Fibroblast of the conjunctiva (primary cell): Measurements from ENCODE around the gene GHITM.
"Not testable (repeated sequence)": the region's sequence is repeated elsewhere in the genome, so short reads cannot be mapped to it uniquely, and the experiment has no call there.

Source experiments
- DNase-seq: peaks from one replicate; pipeline ENCODE4 v3.0.0-alpha.2; 2010; ENCODE audit warnings: low read depth

The GHITM gene

GRCh38 chr10:84139126-84140035 lies at the start of gene GHITM:
Gene GHITM, plus strand, starts transcription at chr10:84139509. Its CDS starts 1,992 bp downstream, at chr10:84141501.
- peak; percentile 97 for DNase-seq

- peak; percentile 20 for DNase-seq
Observed at GRCh38 chr10:84095811-84096497, 43.4 kb upstream of the GHITM start.

GRCh38 chr10:84097787-84098353 lies 41.4 kb upstream of the GHITM start:
- peak; percentile 13 for DNase-seq

- DNase-seq: no peak
Observed at GRCh38 chr10:84098667-84099066, 40.6 kb upstream of the GHITM start.

- no peak for DNase-seq
Observed at GRCh38 chr10:84101042-84101441, 38.3 kb upstream of the GHITM start.

- DNase-seq: no peak
Observed at GRCh38 chr10:84108797-84109196, 30.5 kb upstream of the GHITM start.

GRCh38 chr10:84109772-84110171 lies 29.5 kb upstream of the GHITM start:
- not testable (repeated sequence) for DNase-seq

GRCh38 chr10:84113468-84113867 lies 25.8 kb upstream of the GHITM start:
- not testable (repeated sequence) for DNase-seq

GRCh38 chr10:84114088-84114667 lies 25.1 kb upstream of the GHITM start:
- no peak for DNase-seq

- not testable (repeated sequence) for DNase-seq
Observed at GRCh38 chr10:84117204-84117603, 22.1 kb upstream of the GHITM start.

GRCh38 chr10:84117686-84118394 lies 21.5 kb upstream of the GHITM start:
- DNase-seq: no peak

- DNase-seq: no peak
Observed at GRCh38 chr10:84118395-84119006, 20.8 kb upstream of the GHITM start.

- DNase-seq: no peak
Observed at GRCh38 chr10:84123362-84123761, 15.9 kb upstream of the GHITM start.

- DNase-seq: not testable (repeated sequence)
Observed at GRCh38 chr10:84125910-84126784, 13.2 kb upstream of the GHITM start.

- no peak for DNase-seq
Observed at GRCh38 chr10:84126785-84127167, 12.5 kb upstream of the GHITM start.

- no peak for DNase-seq
Observed at GRCh38 chr10:84135836-84136235, 3.5 kb upstream of the GHITM start.

- DNase-seq: no peak
Observed at GRCh38 chr10:84137811-84138210, 1.5 kb upstream of the GHITM start.

- peak; percentile 16 for DNase-seq
Observed at GRCh38 chr10:84138478-84139125, 707 bp upstream of the GHITM start.

GRCh38 chr10:84140036-84140379 lies 699 bp downstream of the GHITM start:
- peak; percentile 37 for DNase-seq

GRCh38 chr10:84147347-84147746 lies 8.0 kb downstream of the GHITM start:
- no peak for DNase-seq
